Non-pigmented ciliary epithelial cell (primary cell): ENCODE data around the gene ZNF444.
A peak's percentile ranks its signal among the peaks of the same experiment; 100 is the strongest.
"Not testable (repeated sequence)": the region's sequence is repeated elsewhere in the genome, so short reads cannot be mapped to it uniquely, and the experiment has no call there.

Experiments used
- DNase-seq: peaks from one replicate; pipeline ENCODE4 v3.0.0-alpha.2; 2010; ENCODE audit warnings: low read depth

ZNF444 gene

GRCh38 chr19:56140583-56141416 is at the start of gene ZNF444:
Gene ZNF444 (plus strand): TSS chr19:56141287. CDS start chr19:56146912, 5,625 bp downstream.
- peak; percentile 99 for DNase-seq

- no peak for DNase-seq
Observed at GRCh38 chr19:56091751-56092546, 49.1 kb upstream of the ZNF444 start.

GRCh38 chr19:56092685-56093631 is 48.1 kb upstream of the ZNF444 start:
- no peak for DNase-seq

- no peak for DNase-seq
Observed at GRCh38 chr19:56094449-56094848, 46.6 kb upstream of the ZNF444 start.

GRCh38 chr19:56096665-56097064 is 44.4 kb upstream of the ZNF444 start:
- DNase-seq, result no peak

- no peak for DNase-seq
Observed at GRCh38 chr19:56097306-56097705, 43.8 kb upstream of the ZNF444 start.

GRCh38 chr19:56097776-56098175 is 43.3 kb upstream of the ZNF444 start:
- DNase-seq, result no peak

GRCh38 chr19:56098237-56098636 is 42.9 kb upstream of the ZNF444 start:
- not testable (repeated sequence) for DNase-seq

- no peak for DNase-seq
Observed at GRCh38 chr19:56098731-56099568, 42.1 kb upstream of the ZNF444 start.

- DNase-seq, result no peak
Observed at GRCh38 chr19:56099638-56100539, 41.2 kb upstream of the ZNF444 start.

- DNase-seq, result no peak
Observed at GRCh38 chr19:56101095-56101494, 40.0 kb upstream of the ZNF444 start.

- no peak for DNase-seq
Observed at GRCh38 chr19:56101746-56102535, 39.1 kb upstream of the ZNF444 start.

GRCh38 chr19:56103027-56103614 is 38.0 kb upstream of the ZNF444 start:
- no peak for DNase-seq

GRCh38 chr19:56104423-56104822 is 36.7 kb upstream of the ZNF444 start:
- DNase-seq, result no peak

- DNase-seq, result no peak
Observed at GRCh38 chr19:56105090-56105701, 35.9 kb upstream of the ZNF444 start.

GRCh38 chr19:56105831-56106396 is 35.2 kb upstream of the ZNF444 start:
- not testable (repeated sequence) for DNase-seq

- no peak for DNase-seq
Observed at GRCh38 chr19:56106397-56106849, 34.7 kb upstream of the ZNF444 start.

GRCh38 chr19:56106993-56107392 is 34.1 kb upstream of the ZNF444 start:
- no peak for DNase-seq
